GM10248 (cell line): ENCODE results near the gene COX15.

Source experiments
- CTCF ChIA-PET: fragments of 300-600 bp; sonication (Branson Sonifier 250); formaldehyde crosslinking; extraction: SDS; loops from one replicate; lab custom pipeline; 2021; ENCODE audit warnings: antibody characterized with exemption; lab: Yijun Ruan, JAX
- POLR2A ChIA-PET: fragments of 350-650 bp; sonication (Branson Sonifier 250); formaldehyde crosslinking; extraction: SDS; loops from one replicate; lab custom pipeline; 2020; ENCODE audit warnings: antibody characterized with exemption; lab: Yijun Ruan, JAX
- DNase-seq: peaks from one replicate; pipeline ENCODE4 v3.0.0; 2012; ENCODE audit errors: extremely low spot score
- TF ChIP-seq, protein P1 (sequence below): IDR thresholded peaks from 2 replicates; pipeline ENCODE4 v1.5.1; 2012; ENCODE audit warnings: mild to moderate bottlenecking, low read depth; ENCODE audit errors: extremely low read depth, missing control alignments, control extremely low read depth

Gene COX15

DNA sequence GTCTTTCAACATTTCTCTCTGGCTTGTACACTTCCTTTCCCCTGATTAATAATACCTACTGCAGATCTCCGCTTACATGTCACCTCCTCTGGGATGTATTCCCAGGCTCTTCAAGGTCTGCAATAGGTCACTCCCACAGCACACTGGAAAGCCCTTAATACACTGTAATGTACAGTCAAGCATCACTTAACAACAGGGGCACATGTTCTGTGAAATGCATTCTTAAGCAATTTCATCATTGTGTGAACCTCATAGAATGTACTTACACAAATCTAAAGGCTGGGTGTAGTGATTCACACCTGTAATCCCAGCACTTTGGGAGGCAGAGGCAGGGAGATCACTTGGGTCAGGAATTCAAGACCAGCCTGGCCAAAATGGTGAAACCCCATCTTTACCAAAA lies 1.9 kb downstream of the COX15 start:
- ChIA-PET POLR2A (no interaction called here), CTCF (no interaction called here)
- DNase-seq = no peak
- TF ChIP-seq, protein P1, sequence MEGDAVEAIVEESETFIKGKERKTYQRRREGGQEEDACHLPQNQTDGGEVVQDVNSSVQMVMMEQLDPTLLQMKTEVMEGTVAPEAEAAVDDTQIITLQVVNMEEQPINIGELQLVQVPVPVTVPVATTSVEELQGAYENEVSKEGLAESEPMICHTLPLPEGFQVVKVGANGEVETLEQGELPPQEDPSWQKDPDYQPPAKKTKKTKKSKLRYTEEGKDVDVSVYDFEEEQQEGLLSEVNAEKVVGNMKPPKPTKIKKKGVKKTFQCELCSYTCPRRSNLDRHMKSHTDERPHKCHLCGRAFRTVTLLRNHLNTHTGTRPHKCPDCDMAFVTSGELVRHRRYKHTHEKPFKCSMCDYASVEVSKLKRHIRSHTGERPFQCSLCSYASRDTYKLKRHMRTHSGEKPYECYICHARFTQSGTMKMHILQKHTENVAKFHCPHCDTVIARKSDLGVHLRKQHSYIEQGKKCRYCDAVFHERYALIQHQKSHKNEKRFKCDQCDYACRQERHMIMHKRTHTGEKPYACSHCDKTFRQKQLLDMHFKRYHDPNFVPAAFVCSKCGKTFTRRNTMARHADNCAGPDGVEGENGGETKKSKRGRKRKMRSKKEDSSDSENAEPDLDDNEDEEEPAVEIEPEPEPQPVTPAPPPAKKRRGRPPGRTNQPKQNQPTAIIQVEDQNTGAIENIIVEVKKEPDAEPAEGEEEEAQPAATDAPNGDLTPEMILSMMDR = no peak

DNA sequence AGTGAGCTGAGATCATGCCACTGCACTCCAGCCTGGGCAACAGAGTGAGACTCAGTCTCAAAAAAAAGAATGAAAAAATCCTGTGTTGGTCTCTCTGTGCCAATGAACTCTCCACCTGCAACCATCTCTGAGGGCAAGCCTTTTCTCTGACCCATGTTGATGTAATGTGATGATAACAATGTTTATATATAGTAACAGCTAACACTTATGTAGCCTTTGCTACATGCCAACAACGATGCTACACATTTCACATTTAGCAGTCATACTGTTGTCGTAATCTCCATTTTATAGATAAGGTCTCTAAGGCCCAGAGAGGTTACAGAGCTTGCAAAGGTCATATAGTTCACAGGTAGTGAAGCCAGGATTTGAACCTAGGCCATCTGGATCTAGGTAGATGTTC lies 11.5 kb downstream of the COX15 start:
- TF ChIP-seq, protein P1 = no peak
- ChIA-PET POLR2A (no interaction called here), CTCF (interaction anchor here (1.5 to 4.1 kb wide), 2 partner anchors 9 to 12 kb away, joined by 4 to 22 read pairs; partner anchors contain the start of genes COX15 and CUTC)

DNA sequence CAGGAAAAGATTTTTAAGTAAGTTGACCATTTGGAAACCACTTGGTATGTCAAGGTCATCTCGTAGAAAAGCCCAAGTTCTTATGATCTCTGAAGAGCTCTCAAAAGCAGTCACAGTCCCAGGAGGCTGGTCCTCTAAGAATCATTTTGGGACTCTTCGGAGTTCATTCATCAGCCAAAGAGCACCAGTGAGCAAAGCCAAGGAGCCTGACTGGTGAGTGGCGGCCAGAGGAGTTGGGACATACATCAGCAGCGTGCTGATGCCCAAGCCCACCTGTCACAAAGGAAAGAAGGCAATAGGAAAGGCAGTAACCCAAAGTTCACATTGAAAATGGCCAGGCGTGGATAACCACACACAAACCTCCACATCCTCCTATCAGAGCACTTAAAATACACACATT lies 17.5 kb downstream of the COX15 start:
- POLR2A ChIA-PET = interaction anchor here (1.0 kb wide), 1 partner anchor 18 kb away, joined by 3 read pairs; the partner anchor contains the start of gene CUTC
- TF ChIP-seq, protein P1 = no peak
- DNase-seq = no peak
- CTCF ChIA-PET = no interaction called here

More for the DNA sequence above, 11.5 kb downstream of the COX15 start:
- DNase-seq = no peak

DNA sequence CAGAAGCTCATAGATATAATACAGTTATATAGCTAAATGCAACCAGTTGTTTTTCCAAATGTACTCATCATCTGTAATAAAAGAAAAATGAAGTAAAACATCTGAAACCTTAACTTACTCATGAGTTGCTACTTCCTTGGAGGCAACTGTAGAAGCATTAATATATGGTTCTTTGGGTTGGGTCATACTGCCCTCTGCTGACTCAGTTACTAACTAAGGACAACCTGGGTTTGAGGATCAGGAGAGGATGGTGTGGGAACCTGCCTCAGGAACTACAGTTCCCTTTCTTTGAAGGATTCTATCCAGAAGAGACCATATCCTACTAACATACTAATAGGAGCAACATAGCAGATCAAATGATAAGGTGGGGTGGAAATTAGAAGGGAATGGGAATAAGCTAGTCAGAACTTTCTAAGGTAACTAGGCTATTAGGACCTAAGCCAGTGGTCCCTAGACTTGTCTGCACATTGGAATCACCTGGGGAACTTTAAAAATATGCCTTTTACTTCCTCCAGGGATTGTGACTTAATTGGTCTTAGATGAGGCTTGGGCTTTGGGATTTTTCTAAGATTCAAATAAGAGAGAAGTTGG lies 20.7 kb downstream of the COX15 start:
- ChIA-PET POLR2A (no interaction called here), CTCF (interaction anchor here (0.7 to 4.3 kb wide), 21 partner anchors 10 to 323 kb away, joined by 3 to 24 read pairs (median 5); partner anchors contain the start of genes COX15, CUTC and ENTPD7)
- TF ChIP-seq, protein P1 = peak; percentile 54
- peak; percentile 39 for DNase-seq

DNA sequence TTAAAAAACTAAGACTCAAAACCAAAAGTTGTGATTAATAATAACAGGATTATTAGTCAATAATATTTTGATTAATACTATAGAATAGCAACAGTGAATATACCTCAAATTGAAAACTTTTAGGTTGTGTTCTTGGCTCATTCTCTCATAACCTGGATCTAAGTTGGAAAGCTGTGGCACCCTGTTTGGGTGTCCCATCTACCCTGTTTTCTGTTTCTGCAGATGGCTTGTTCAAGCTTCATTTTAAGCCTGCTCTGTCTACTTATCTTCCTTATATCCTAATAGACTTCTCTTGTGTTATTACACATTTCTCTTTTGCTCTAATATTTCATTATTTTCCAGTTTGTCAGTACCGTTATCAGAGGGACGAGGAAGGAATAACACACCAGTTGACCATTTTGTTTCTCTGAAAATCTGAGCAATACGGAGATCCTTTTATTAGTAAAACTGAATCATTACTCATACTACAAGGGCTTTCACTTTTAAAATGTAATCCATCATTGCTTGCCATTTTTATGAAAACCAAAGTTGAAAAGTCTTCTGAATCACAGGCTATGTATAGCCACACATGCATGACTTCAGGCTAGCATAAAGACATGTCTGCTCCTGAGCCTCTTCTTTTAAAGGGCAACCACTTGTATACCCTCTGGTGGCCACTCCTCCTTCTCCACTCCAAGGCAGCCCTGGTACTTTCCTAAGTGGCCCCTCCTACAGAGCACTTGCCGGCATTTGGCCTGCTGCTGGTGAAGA lies 22.3 kb downstream of the COX15 start:
- ChIA-PET POLR2A (no interaction called here), CTCF (interaction anchor here (0.9 to 4.3 kb wide), 11 partner anchors 9 to 316 kb away, joined by 3 to 24 read pairs (median 4); no protein-coding TSS in a partner anchor)
- DNase-seq = peak; percentile 32
- TF ChIP-seq, protein P1 = no peak

DNA sequence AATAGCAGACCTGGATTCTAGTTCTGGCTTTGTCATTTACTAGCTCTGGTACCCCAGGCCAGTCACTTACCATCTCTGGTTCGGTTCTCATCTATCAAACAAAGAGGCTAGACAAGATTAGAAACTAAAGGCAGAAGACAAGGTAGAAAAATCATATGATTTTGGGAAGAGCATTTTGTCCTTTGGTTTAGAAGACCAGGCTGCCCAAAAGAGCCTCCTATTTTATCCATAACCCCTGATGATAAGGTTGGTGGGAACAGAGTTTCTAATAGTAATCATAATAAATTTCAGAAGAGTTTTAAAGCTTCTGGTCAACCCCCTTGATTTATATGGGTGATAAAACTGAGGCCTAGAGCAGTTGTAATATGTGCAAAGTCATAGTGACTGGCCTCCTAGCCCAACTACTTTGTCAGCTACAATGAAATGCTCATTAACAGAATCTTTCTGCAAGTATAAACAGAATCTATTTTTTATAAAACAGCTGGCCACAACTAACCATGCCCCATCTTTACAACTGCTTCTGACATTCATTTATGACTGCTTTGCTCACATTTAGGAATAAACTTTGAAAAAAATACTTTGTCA lies 23.4 kb downstream of the COX15 start:
- POLR2A ChIA-PET = no interaction called here
- DNase-seq = no peak
- CTCF ChIA-PET = interaction anchor here (4.3 kb wide), 1 partner anchor 273 kb away, joined by 24 read pairs; no protein-coding TSS in a partner anchor
- TF ChIP-seq, protein P1 = no peak
